IMR-90 (cell line): ENCODE measurements around the gene MAN1C1.

Source experiments
- BHLHE40 ChIP-seq: fragments of 150-350 bp; IDR thresholded peaks from 2 replicates; pipeline ENCODE4 v1.6.1; 2016; ENCODE audit warnings: mild to moderate bottlenecking, low read depth, low read length
- CEBPB ChIP-seq: IDR thresholded peaks from 2 replicates; pipeline ENCODE4 v1.6.1; 2012; ENCODE audit warnings: low read depth, low read length, improper control_type of control experiment
- CTCF ChIP-seq: conservative IDR thresholded peaks from 2 replicates; pipeline ENCODE4 v1.5.1; 2012; ENCODE audit warnings: mild to moderate bottlenecking, low read depth, low read length, improper control_type of control experiment
- POLR2A ChIP-seq: IDR thresholded peaks from 2 replicates; pipeline ENCODE4 v1.6.1; 2012; ENCODE audit warnings: mild to moderate bottlenecking, low read depth, low read length
- RCOR1 ChIP-seq: IDR thresholded peaks from 2 replicates; pipeline ENCODE4 v1.6.1; 2012; ENCODE audit warnings: mild to moderate bottlenecking, low read length, improper control_type of control experiment; ENCODE audit not compliant: insufficient replicate concordance
- TF ChIP-seq, protein P1 (sequence below): fragments of 150-350 bp; IDR thresholded peaks from 2 replicates; pipeline ENCODE4 v1.6.1; 2017; ENCODE audit warnings: mild to moderate bottlenecking, antibody characterized with exemption, low read length, low read depth

- no peak for TF ChIP-seq RCOR1
- TF ChIP-seq CTCF: no peak
- TF ChIP-seq CEBPB: no peak
- TF ChIP-seq POLR2A: no peak
- TF ChIP-seq, protein P1, sequence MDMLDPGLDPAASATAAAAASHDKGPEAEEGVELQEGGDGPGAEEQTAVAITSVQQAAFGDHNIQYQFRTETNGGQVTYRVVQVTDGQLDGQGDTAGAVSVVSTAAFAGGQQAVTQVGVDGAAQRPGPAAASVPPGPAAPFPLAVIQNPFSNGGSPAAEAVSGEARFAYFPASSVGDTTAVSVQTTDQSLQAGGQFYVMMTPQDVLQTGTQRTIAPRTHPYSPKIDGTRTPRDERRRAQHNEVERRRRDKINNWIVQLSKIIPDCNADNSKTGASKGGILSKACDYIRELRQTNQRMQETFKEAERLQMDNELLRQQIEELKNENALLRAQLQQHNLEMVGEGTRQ: no peak
- no peak for TF ChIP-seq BHLHE40
These were observed 210.0 kb downstream of the MAN1C1 start for GRCh38 chr1:25826571-25826970.
